ENCODE measurements around the gene SLC39A6. TPM values are rescaled to one million over a fixed set of nuclear protein-coding genes. Genes with fewer than 3 reads are reported as not detected.

Gene SLC39A6
- total and polyA plus RNA-seq, 9 donors: 39.7 to 96.5 (median 55.0) TPM

DNA sequence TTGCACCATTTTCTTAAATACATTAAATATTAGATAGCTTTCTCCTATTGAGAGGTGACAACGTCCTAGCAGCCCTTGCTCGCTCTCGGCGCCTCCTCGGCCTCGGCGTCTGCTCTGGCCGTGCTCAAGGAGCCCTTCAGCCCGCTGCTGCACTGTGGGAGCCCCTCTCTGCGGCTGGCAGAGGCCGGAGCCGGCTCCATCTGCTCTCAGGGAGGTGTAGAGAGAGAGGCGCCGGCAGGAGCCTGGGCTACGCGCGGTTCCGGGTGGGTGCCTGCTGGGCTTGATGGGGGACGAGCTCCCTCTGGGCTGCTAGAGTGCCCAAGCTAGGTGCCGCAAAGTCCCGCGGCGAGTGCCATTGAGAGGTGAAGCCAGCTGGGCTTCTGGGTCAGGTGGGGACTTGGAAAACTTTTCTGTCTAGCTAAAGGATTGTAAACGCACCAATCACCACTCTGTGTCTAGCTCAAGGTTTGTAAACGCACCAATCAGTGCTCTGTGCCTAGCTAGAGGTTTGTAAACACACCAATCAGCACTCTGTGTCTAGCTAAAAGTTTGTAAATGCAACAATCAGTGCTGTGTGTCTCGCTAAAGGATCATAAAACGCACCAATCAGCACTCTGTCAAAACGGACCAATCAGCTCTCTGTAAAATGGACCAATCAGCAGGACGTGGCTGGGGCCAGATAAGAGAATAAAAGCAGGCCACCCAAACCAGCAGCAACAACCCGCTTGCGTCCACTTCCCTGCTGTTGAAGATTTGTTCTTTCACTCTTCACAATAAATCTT, 64.9 kb downstream of the SLC39A6 start:
- 94 to 95% (median 95%) methylated on average over 31 of the region's 31 CpGs for WGBS, 3 donors

GRCh38 chr18:36058674-36059073, 70.5 kb downstream of the SLC39A6 start:
- TF ChIP-seq POLR2A (IDR thresholded peaks at IDR 0.05) (no peak), CTCF (IDR thresholded peaks at IDR 0.05) (no peak), EP300 (IDR thresholded peaks at IDR 0.05) (no peak)
- Histone ChIP-seq H3K36me3 (no peaks in the 10 kb centered on the region), H3K4me3 (no peak overlapping the region), H3K4me1 (ENCODE audit: insufficient read depth) (peaks cover 2% of the 10 kb centered on the region), H3K27me3 (no peaks in the 10 kb centered on the region), H3K27ac (no peak overlapping the region), H3K9me3 (no peaks in the 10 kb centered on the region)
- WGBS, 3 donors: 76 to 83% (median 83%) methylated on average over 3 of the region's 3 CpGs
- no peak for DNase-seq
- intact Hi-C loops (cut with DNase I): no loop called here

More for the DNA sequence above, 64.9 kb downstream of the SLC39A6 start:
- Histone ChIP-seq H3K9me3 (no peaks in the 10 kb centered on the region), H3K4me3 (no peak overlapping the region), H3K4me1 (ENCODE audit: insufficient read depth) (no peaks in the 10 kb centered on the region), H3K27me3 (no peaks in the 10 kb centered on the region), H3K27ac (no peak overlapping the region), H3K36me3 (no peaks in the 10 kb centered on the region)
- no peak for DNase-seq
- no peak for TF ChIP-seq CTCF (IDR thresholded peaks at IDR 0.05)
- TF ChIP-seq POLR2A (IDR thresholded peaks at IDR 0.05): no peak
- no peak for TF ChIP-seq EP300 (IDR thresholded peaks at IDR 0.05)
- intact Hi-C loops (cut with DNase I): no loop called here

Other genes with a start within 250 kb of the SLC39A6 start
- 10 to 100 TPM; 37.0 to 56.8 (median 43.1) TPM for gene RPRD1A, start 61.8 kb downstream of the SLC39A6 start, total RNA-seq
- gene RPRD1A, start 61.8 kb downstream of the SLC39A6 start, polyA plus RNA-seq: 10 to 100 TPM; 19.3 to 32.6 TPM
- 100 to 1,000 TPM in 6 of 7 donors, 10 to 100 TPM in 1; 63.6 to 144 (median 111) TPM for gene ELP2, start 559 bp upstream of the SLC39A6 start, total RNA-seq
- gene ELP2, start 559 bp upstream of the SLC39A6 start, polyA plus RNA-seq: 10 to 100 TPM; 70.9 to 91.7 TPM
- 10 to 100 TPM in 4 of 7 donors, 1 to 10 TPM in 3; 5.4 to 35.5 (median 12.6) TPM for gene MOCOS, start 58.2 kb upstream of the SLC39A6 start, total RNA-seq
- 1 to 10 TPM; 6.8 to 7.7 TPM for gene MOCOS, start 58.2 kb upstream of the SLC39A6 start, polyA plus RNA-seq
- 10 to 100 TPM in 4 of 7 donors, 1 to 10 TPM in 3; 3.5 to 20.0 (median 11.0) TPM for gene FHOD3, start 168.4 kb upstream of the SLC39A6 start, total RNA-seq
- 10 to 100 TPM in 1 of 2 donors, 1 to 10 TPM in 1; 5.5 to 62.5 TPM for gene FHOD3, start 168.4 kb upstream of the SLC39A6 start, polyA plus RNA-seq